K562 (cell line): ENCODE data around the gene RHOV. TPM values are rescaled to one million over a fixed set of nuclear protein-coding genes. Genes with fewer than 3 reads are reported as not detected.

ENCODE experiments used
- ATAC-seq: fragments of 200-7000 bp; cut with Tn5 transposase; 3 replicates; pipeline ENCODE4 v1.9.1; 2020; ENCODE audit warnings: moderate library complexity
- BruUV-seq: library from RNA; stranded (reverse); fragments of 400-500 nt; replicated peaks from 2 replicates; lab custom pipeline; 2021; lab: Mats Ljungman, UMichigan
- CTCF ChIA-PET: fragments of 300-600 bp; formaldehyde crosslinking; extraction: SDS; loops from one replicate; lab custom pipeline; 2021; ENCODE audit warnings: low intra/inter-chr PET ratio; lab: Yijun Ruan, JAX
- POLR2A ChIA-PET: fragments of 300-600, 350-650 bp; sonication (Branson Sonifier 250); formaldehyde crosslinking; extraction: SDS; loops from one replicate; lab custom pipeline; 2021; ENCODE audit warnings: antibody characterized with exemption, inconsistent platforms; lab: Yijun Ruan, JAX
- DNase-seq, 4 experiments: peaks; one replicate each; pipeline versions ENCODE4 v3.0.0 to v3.0.0-alpha.2; 2011 to 2018; ENCODE audit warnings: low spot score in 3 of 4, mixed read lengths in 3 of 4; ENCODE audit errors: extremely low read depth in 1 of 4
- FAIRE-seq: peaks from 2 replicates; lab custom pipeline; 2011; peaks lifted over from hg19 to GRCh38; lab: Jason Lieb, UNC
- H2AFZ ChIP-seq: 2 replicates; pipeline ENCODE4 v1.6.0; 2011; ENCODE audit warnings: low read depth, low read length, control low read depth, inconsistent platforms
- H3K27ac ChIP-seq: fragments of 200-600 bp; 3 replicates; pipeline ENCODE4 v1.8.0; 2011; ENCODE audit warnings: low read depth, mild to moderate bottlenecking, control low read depth, inconsistent platforms, low read length, moderate library complexity, mixed read lengths; ENCODE audit errors: extremely low read depth
- H3K27me3 ChIP-seq, 2 experiments: fragments of 300-600 bp in 1 of 2; 2 replicates in 1 of 2; 3 replicates in 1 of 2; pipeline versions ENCODE4 v1.6.0 to v1.8.0; 2011; ENCODE audit warnings: inconsistent platforms in 2 of 2, low read length in 2 of 2, mild to moderate bottlenecking in 1 of 2, mixed read lengths in 1 of 2, moderate library complexity in 1 of 2; ENCODE audit not compliant: control insufficient read depth in 2 of 2, insufficient read depth in 2 of 2
- H3K36me3 ChIP-seq: fragments of 300-600 bp; 3 replicates; pipeline ENCODE4 v1.8.0; 2011; ENCODE audit warnings: mild to moderate bottlenecking, low read length, inconsistent platforms; ENCODE audit not compliant: control insufficient read depth, insufficient read depth
- H3K4me1 ChIP-seq, 2 experiments: fragments of 200-600 bp in 1 of 2; replicated peaks in 1 of 2; 2 replicates in 1 of 2; 3 replicates in 1 of 2; pipeline versions ENCODE4 v1.5.1 to v1.8.0; 2011; ENCODE audit warnings: inconsistent platforms in 2 of 2, low read length in 2 of 2, mild to moderate bottlenecking in 1 of 2, mixed read lengths in 1 of 2, moderate library complexity in 1 of 2; ENCODE audit not compliant: control insufficient read depth in 2 of 2, insufficient read depth in 2 of 2
- H3K4me2 ChIP-seq: 2 replicates; pipeline ENCODE4 v1.6.1; 2011; ENCODE audit warnings: low read length, control low read depth, inconsistent platforms, mixed read lengths; ENCODE audit not compliant: insufficient read depth
- H3K4me3 ChIP-seq: fragments of 200-600 bp; sonication (generic), shearing (Covaris generic); 2 replicates; pipeline ENCODE4 v1.5.1; 2016; ENCODE audit warnings: control low read depth, inconsistent platforms
- H3K79me2 ChIP-seq: fragments of 200-600 bp; 3 replicates; pipeline ENCODE4 v1.8.0; 2011; ENCODE audit warnings: low read length, inconsistent platforms; ENCODE audit not compliant: control insufficient read depth, insufficient read depth
- H3K9ac ChIP-seq, 2 experiments: 2 replicates each; pipeline versions ENCODE4 v1.6.0 to v1.6.1; 2011; ENCODE audit warnings: low read depth in 2 of 2, low read length in 2 of 2, control low read depth in 1 of 2, inconsistent platforms in 1 of 2, mild to moderate bottlenecking in 1 of 2, mixed read lengths in 1 of 2; ENCODE audit not compliant: insufficient read depth in 1 of 2
- H3K9me1 ChIP-seq: one replicate; pipeline ENCODE4 v1.6.0; 2011; ENCODE audit warnings: inconsistent platforms, mild to moderate bottlenecking, low read length, moderate library complexity; ENCODE audit not compliant: control insufficient read depth, insufficient read depth
- H3K9me3 ChIP-seq: replicated peaks from 2 replicates; pipeline ENCODE4 v1.5.1; 2011; ENCODE audit warnings: low read depth, low read length, inconsistent platforms; ENCODE audit not compliant: control insufficient read depth, insufficient read depth
- H4K20me1 ChIP-seq: replicated peaks from 2 replicates; pipeline ENCODE4 v1.6.1; 2011; ENCODE audit warnings: low read length, inconsistent platforms, mixed read lengths; ENCODE audit not compliant: control insufficient read depth, insufficient read depth
- CBX5 ChIP-seq: IDR thresholded peaks from 2 replicates; pipeline ENCODE4 v1.6.1; 2014; ENCODE audit warnings: low read depth, borderline replicate concordance
- GTF2E2 ChIP-seq: fragments of 200-800 bp; sonication (Bioruptor generic); IDR thresholded peaks from 2 replicates; pipeline ENCODE4 v1.6.1; 2016; ENCODE audit warnings: missing genetic modification characterization, missing compliant biosample characterization
- HIVEP1 ChIP-seq: fragments of 250-450 bp; sonication (Bioruptor Pico); IDR thresholded peaks from 2 replicates; pipeline ENCODE4 v1.4.0; 2020; ENCODE audit warnings: mild to moderate bottlenecking
- MEF2D ChIP-seq: conservative IDR thresholded peaks from 2 replicates; pipeline ENCODE4 v1.6.1; 2016; ENCODE audit warnings: low read depth, missing genetic modification characterization, missing compliant biosample characterization
- MTA1 ChIP-seq: fragments of 450-650 bp; IDR thresholded peaks from 2 replicates; pipeline ENCODE4 v1.6.1; 2017; ENCODE audit warnings: borderline replicate concordance
- SMAD2 ChIP-seq: fragments of 150-350 bp; IDR thresholded peaks from 2 replicates; pipeline ENCODE4 v1.6.1; 2014; ENCODE audit warnings: low read depth, mild to moderate bottlenecking, low read length
- WGBS: fragments of 100-300 bp; shearing (Covaris generic); methylation state at CpG from one replicate; pipeline ENCODE4 v1.1.6; 2016; ENCODE audit warnings: low coverage, mixed read lengths; ENCODE audit not compliant: insufficient coverage; ENCODE audit errors: missing lambda C conversion rate; 5-methylcytosine and 5-hydroxymethylcytosine counted together
- in situ Hi-C: fragments of 300-500 bp; cut with MboI; formaldehyde crosslinking; loops from 4 replicates; pipeline ENCODE4 v1.15.0; 2018; ENCODE audit warnings: inconsistent platforms, mixed read lengths
- intact Hi-C: fragments of 100-400 bp; cut with micrococcal nuclease; formaldehyde crosslinking; loops from 2 replicates; pipeline ENCODE4 v1.14.2; 2022
- polyA plus RNA-seq, 8 experiments: library from polyadenylated mRNA; depleted of rRNA in 4 of 8; stranded (reverse) in 5 of 8; unstranded in 3 of 8; fragments of >200 nt; fragmentation: Nextera tagmentation in 2 of 8; fragmentation: Illumina TruSeq in 1 of 8; extraction: Ambion mirVana in 2 of 8; extraction: Trizol in 1 of 8; gene quantifications; 2 replicates each; pipeline versions ENCODE4 v1.2.1 to v1.2.3, GENCODE V29; 2011 to 2014; ENCODE audit warnings: inconsistent platforms in 1 of 8, missing spikeins in 1 of 8
- total RNA-seq, 7 experiments: library from RNA; depleted of rRNA in 6 of 7; stranded (reverse); fragments of >200 nt in 6 of 7; fragmentation: Illumina TruSeq in 2 of 7; extraction: Trizol in 2 of 7; gene quantifications; 2 replicates each; pipeline versions ENCODE4 v1.2.1 to v1.2.3, GENCODE V29; 2011 to 2021; ENCODE audit warnings: low replicate concordance in 1 of 7
- TF ChIP-seq, protein P1 (sequence below): fragments of 200-800 bp; sonication (Bioruptor generic); IDR thresholded peaks from 2 replicates; pipeline ENCODE4 v1.6.1; 2017; ENCODE audit warnings: missing genetic modification characterization, missing compliant biosample characterization

RHOV gene
- total and polyA plus RNA-seq, 9 of the 15 experiments (the other 6 are each of a cell fraction or from before 2014, with no cell fraction given) = 0.08 to 2.0 (median 1.1) TPM

- 61% methylated on average over 5 of the region's 6 CpGs for WGBS
- H3K27ac ChIP-seq = no peak overlapping the region
- H3K9me1 ChIP-seq = no peaks in the 10 kb centered on the region
- H2AFZ ChIP-seq = no peak overlapping the region
- no peaks in the 10 kb centered on the region for H3K79me2 ChIP-seq
- no peaks in the 10 kb centered on the region for H3K36me3 ChIP-seq
- peak overlapping the region in 1 of 2 experiments; percentile 65; a peak in 2 of 4 replicates for H3K9ac ChIP-seq
- in situ Hi-C loops = no loop called here
- peaks cover 2 to 21% of the 10 kb centered on the region in 2 experiments; a peak in 3 of 5 replicates for H3K4me1 ChIP-seq
- no peaks in the 10 kb centered on the region for H3K27me3 ChIP-seq
- no peaks in the 10 kb centered on the region for H3K9me3 ChIP-seq
- no TSS peak for BruUV-seq
- CTCF ChIA-PET = interaction anchor here (0.5 kb wide), 1 partner anchor 110 kb away, joined by 4 read pairs; no protein-coding TSS in a partner anchor
- FAIRE-seq (no peak), ATAC-seq (no peak), DNase-seq (no peak)
- H3K4me2 ChIP-seq = no peak overlapping the region
- H4K20me1 ChIP-seq = no peaks in the 10 kb centered on the region
- intact Hi-C loops = no loop called here
- TF ChIP-seq GTF2E2 = no peak
- no peak for TF ChIP-seq CBX5
- TF ChIP-seq, protein P1, sequence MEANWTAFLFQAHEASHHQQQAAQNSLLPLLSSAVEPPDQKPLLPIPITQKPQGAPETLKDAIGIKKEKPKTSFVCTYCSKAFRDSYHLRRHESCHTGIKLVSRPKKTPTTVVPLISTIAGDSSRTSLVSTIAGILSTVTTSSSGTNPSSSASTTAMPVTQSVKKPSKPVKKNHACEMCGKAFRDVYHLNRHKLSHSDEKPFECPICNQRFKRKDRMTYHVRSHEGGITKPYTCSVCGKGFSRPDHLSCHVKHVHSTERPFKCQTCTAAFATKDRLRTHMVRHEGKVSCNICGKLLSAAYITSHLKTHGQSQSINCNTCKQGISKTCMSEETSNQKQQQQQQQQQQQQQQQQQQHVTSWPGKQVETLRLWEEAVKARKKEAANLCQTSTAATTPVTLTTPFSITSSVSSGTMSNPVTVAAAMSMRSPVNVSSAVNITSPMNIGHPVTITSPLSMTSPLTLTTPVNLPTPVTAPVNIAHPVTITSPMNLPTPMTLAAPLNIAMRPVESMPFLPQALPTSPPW (CRISPR knock-in tag) = no peak
- no peak for TF ChIP-seq SMAD2
- TF ChIP-seq MTA1 = no peak
- no peak for TF ChIP-seq MEF2D
- no peak for TF ChIP-seq HIVEP1
- no peak overlapping the region for H3K4me3 ChIP-seq
- POLR2A ChIA-PET = interaction anchor here (0.6 to 1.8 kb wide), 2 partner anchors 16 to 583 kb away, joined by 3 to 6 read pairs; partner anchors contain the start of gene DLL4
These were observed 38.4 kb upstream of the RHOV start for GRCh38 chr15:40912478-40912877.
